ENCODE data around the gene MT1E. TPM values are rescaled to one million over a fixed set of nuclear protein-coding genes. Genes with fewer than 3 reads are reported as not detected.
A peak's percentile ranks its signal among the peaks of the same experiment; 100 is the strongest.

Gene MT1E
- total RNA-seq, 4 donors from 2014 or later: 52.4 to 106 (median 88.7) TPM

DNA sequence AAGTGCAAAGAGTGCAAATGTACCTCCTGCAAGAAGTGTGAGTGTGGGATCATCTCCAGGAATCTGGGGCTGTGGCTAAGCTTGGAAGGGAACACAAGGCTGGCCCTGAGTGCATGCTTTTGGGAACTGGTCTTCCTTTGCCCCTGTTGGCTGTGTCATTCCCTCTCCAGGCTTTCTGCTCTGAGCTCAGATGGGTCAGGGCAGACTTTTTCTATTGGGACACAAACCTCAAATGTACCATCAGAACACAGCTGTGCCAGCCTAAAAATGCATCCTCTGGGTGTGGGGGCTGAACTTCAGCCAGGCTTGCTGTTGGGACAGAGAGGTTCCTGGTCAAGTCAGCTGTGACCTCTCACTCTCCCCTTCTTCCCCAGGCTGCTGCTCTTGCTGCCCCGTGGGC, 27.0 kb downstream of the MT1E start:
- H3K4me3 ChIP-seq: no peak overlapping the region
- intact Hi-C loops (cut with DNase I): no loop called here
- DNase-seq: no peak

DNA sequence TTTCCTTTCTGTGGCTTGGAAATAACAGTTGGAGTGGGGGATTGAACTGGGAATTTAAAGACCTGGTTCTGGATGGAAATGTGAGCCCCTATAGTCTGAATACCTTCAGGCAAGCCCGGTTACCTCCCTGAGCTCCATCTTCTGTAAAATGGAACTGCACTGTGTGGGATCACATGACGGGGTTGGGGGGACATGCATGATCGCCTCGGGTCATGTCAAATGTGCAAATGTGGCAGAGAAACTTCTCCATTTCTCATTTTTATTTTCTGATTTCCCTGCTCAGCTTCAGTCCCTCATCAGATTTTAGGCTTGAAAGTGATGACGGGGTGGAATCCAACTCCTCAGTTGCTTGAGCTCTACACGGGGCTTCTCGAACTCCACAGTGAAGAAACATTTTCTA, 27.6 kb downstream of the MT1E start:
- H3K27me3 ChIP-seq: peaks cover 0 to 61% (median 0%) of the 10 kb centered on the region in 4 donors
- peaks cover 9 to 24% (median 11%) of the 10 kb centered on the region in 3 donors for H3K4me1 ChIP-seq
- H3K36me3 ChIP-seq: no peaks in the 10 kb centered on the region
- DNase-seq: no peak
- no peak overlapping the region for H3K27ac ChIP-seq
- no peaks in the 10 kb centered on the region for H3K9me3 ChIP-seq
- intact Hi-C loops (cut with DNase I): no loop called here
- TF ChIP-seq POLR2A (IDR thresholded peaks at IDR 0.05): no peak
- TF ChIP-seq, protein P1, sequence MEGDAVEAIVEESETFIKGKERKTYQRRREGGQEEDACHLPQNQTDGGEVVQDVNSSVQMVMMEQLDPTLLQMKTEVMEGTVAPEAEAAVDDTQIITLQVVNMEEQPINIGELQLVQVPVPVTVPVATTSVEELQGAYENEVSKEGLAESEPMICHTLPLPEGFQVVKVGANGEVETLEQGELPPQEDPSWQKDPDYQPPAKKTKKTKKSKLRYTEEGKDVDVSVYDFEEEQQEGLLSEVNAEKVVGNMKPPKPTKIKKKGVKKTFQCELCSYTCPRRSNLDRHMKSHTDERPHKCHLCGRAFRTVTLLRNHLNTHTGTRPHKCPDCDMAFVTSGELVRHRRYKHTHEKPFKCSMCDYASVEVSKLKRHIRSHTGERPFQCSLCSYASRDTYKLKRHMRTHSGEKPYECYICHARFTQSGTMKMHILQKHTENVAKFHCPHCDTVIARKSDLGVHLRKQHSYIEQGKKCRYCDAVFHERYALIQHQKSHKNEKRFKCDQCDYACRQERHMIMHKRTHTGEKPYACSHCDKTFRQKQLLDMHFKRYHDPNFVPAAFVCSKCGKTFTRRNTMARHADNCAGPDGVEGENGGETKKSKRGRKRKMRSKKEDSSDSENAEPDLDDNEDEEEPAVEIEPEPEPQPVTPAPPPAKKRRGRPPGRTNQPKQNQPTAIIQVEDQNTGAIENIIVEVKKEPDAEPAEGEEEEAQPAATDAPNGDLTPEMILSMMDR (IDR thresholded peaks at IDR 0.05): no peak
- H3K4me3 ChIP-seq: no peak overlapping the region
- 72 to 85% methylated on average over 7 of the region's 7 CpGs for WGBS, 2 donors

More for the DNA sequence above, 27.0 kb downstream of the MT1E start:
- TF ChIP-seq POLR2A (IDR thresholded peaks at IDR 0.05): no peak
- TF ChIP-seq, protein P1 (IDR thresholded peaks at IDR 0.05): no peak
- H3K36me3 ChIP-seq: no peaks in the 10 kb centered on the region
- H3K9me3 ChIP-seq: no peaks in the 10 kb centered on the region
- 25 to 29% methylated on average over 1 of the region's 1 CpG for WGBS, 2 donors
- H3K27me3 ChIP-seq: peaks cover 0 to 61% (median 0%) of the 10 kb centered on the region in 4 donors
- H3K4me1 ChIP-seq: peaks cover 3 to 18% (median 5%) of the 10 kb centered on the region in 3 donors
- H3K27ac ChIP-seq: no peak overlapping the region

DNA sequence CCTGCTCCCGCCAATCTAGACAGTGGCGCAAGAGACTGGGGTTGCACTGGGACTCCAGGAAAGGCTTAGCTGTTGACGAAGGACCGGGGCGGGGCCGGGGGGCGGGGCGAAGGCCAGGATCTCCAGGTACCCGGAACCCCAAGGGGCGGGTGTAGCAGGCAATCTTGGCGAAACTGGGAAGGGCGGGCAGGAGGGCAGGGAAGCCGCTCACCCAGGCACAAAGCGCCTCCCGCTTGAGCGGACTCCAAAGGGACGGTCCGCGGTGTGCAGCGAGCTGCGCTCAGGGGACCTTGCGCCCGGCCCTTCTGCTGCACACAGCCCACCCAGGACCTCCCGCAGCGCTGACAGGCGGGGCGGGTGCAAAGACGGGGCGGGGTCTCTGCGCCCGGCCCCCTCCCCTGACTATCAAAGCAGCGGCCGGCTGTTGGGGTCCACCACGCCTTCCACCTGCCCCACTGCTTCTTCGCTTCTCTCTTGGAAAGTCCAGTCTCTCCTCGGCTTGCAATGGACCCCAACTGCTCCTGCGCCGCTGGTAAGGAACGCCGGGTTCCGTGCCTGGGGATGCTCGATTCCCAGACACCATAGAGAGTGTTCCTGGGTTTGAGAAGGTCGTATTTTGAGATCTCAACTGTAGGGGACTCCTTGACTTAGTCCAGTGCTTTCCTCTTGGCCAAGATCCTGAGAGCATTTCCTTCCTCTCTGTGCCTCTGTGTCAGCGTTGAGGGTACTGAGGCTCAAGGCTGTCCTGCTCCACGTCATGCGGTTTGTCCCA, 32.2 kb downstream of the MT1E start, which contains the start of gene MT1F:
Gene MT1F (plus strand): TSS at position 405 of the 772 bp plus-strand sequence. CDS start 100 bp downstream, at position 505.
- DNase-seq: no peak
- H3K9me3 ChIP-seq: no peaks in the 10 kb centered on the region
- peak within 1 kb of the TSS; percentile 43 to 71 (median 55) for H3K4me3 ChIP-seq
- 0 to 4% methylated on average over 7 to 9 of the region's 46 CpGs for WGBS, 2 donors
- intact Hi-C loops (cut with DNase I): no loop called here
- TF ChIP-seq, protein P1 (IDR thresholded peaks at IDR 0.05): peak in 1 of 6 experiments; percentile 10
- TF ChIP-seq POLR2A (IDR thresholded peaks at IDR 0.05): peak in 1 of 4 donors; percentile 59
- no peaks in the 10 kb centered on the region for H3K36me3 ChIP-seq
- H3K27ac ChIP-seq: peak within 1 kb of the TSS; percentile 58 to 77 (median 72)
- H3K4me1 ChIP-seq: peaks cover 16 to 30% (median 16%) of the 10 kb centered on the region in 3 donors
- H3K27me3 ChIP-seq: peaks cover 0 to 68% (median 5%) of the 10 kb centered on the region in 4 donors

DNA sequence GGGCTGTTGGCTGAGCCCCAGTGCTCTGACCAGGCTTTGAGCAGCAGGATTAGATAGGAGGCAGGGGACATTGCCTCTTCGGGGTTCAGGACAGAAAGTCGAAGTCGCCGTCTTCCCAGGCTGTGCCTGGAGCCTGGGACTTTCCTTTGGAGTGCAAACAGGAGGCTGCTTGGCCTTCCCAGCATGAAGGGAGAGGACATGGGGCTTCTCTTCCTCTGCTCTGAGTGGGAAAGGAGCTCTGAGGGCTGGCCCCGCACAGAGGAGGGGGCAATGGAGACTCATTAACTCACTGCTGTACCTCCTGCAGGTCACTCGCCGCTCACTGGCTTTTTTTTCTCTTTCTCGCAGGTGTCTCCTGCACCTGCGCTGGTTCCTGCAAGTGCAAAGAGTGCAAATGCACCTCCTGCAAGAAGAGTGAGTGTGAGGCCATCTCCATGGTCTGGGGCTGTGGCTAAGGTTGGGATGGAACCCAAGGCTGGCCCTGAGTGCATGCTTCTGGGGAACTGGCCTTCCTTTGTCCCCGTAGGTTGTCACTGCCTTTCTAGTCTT, 32.8 kb downstream of the MT1E start:
- intact Hi-C loops (cut with DNase I): no loop called here
- peaks cover 16 to 32% (median 18%) of the 10 kb centered on the region in 3 donors for H3K4me1 ChIP-seq
- peak overlapping the region in 3 of 4 donors; percentile 55 to 71 (median 55) for H3K4me3 ChIP-seq
- 56 to 65% methylated on average over 6 to 8 of the region's 10 CpGs for WGBS, 2 donors
- peak overlapping the region in 3 of 4 donors; percentile 71 to 77 (median 74) for H3K27ac ChIP-seq
- no peak for DNase-seq
- no peaks in the 10 kb centered on the region for H3K36me3 ChIP-seq
- H3K9me3 ChIP-seq: no peaks in the 10 kb centered on the region
- TF ChIP-seq, protein P1 (IDR thresholded peaks at IDR 0.05): no peak
- TF ChIP-seq POLR2A (IDR thresholded peaks at IDR 0.05): no peak
- peaks cover 0 to 68% (median 10%) of the 10 kb centered on the region in 4 donors for H3K27me3 ChIP-seq
